Suprapubic skin (tissue), 3 donors: ENCODE measurements around the gene ST8SIA4.

Experiments used
- POLR2A ChIP-seq, 2 donors: fragments of 450-650 bp; IDR thresholded peaks; one replicate each; pipeline ENCODE4 v1.6.1; 2017; ENCODE audit warnings: antibody characterized with exemption in 2 of 2, mild to moderate bottlenecking in 2 of 2, moderate library complexity in 2 of 2
- TF ChIP-seq, protein P1 (sequence below), 2 donors: fragments of 200-600 bp in 1 of 2; fragments of 450-650 bp in 1 of 2; sonication (generic) in 1 of 2; IDR thresholded peaks; one replicate each; pipeline ENCODE4 v1.5.1; 2016 to 2019; ENCODE audit warnings: antibody characterized with exemption in 2 of 2, mild to moderate bottlenecking in 1 of 2, moderate library complexity in 1 of 2

DNA sequence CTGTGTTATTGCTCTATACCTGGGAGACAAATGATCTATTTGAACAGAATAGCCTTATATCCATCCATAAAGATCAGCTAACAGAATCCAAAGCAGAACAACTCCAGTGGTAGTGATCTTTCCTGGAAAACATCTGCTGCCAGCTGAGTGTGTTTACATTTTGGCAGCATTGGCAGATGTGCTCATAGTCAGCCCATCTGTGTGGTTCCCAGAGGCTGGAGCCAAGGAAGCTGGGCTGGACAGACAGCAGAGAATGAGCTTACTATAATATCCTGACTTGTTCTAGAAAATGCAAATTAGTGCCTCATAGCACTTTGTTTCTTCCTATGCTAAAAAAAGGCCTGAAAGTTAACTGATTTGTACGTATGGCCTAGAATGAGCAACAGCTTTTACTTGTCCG, 99.7 kb downstream of the ST8SIA4 start:
- TF ChIP-seq POLR2A (IDR thresholded peaks at IDR 0.05) = no peak
- TF ChIP-seq, protein P1, sequence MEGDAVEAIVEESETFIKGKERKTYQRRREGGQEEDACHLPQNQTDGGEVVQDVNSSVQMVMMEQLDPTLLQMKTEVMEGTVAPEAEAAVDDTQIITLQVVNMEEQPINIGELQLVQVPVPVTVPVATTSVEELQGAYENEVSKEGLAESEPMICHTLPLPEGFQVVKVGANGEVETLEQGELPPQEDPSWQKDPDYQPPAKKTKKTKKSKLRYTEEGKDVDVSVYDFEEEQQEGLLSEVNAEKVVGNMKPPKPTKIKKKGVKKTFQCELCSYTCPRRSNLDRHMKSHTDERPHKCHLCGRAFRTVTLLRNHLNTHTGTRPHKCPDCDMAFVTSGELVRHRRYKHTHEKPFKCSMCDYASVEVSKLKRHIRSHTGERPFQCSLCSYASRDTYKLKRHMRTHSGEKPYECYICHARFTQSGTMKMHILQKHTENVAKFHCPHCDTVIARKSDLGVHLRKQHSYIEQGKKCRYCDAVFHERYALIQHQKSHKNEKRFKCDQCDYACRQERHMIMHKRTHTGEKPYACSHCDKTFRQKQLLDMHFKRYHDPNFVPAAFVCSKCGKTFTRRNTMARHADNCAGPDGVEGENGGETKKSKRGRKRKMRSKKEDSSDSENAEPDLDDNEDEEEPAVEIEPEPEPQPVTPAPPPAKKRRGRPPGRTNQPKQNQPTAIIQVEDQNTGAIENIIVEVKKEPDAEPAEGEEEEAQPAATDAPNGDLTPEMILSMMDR (IDR thresholded peaks at IDR 0.05) = no peak
